Kidney epithelial cell (primary cell): Measurements from ENCODE around the gene SNAP23. TPM values are rescaled to one million over a fixed set of nuclear protein-coding genes. Genes with fewer than 3 reads are reported as not detected.
"Not testable (repeated sequence)": the region's sequence is repeated elsewhere in the genome, so short reads cannot be mapped to it uniquely, and the experiment has no call there.

Source experiments
- DNase-seq: peaks from one replicate; pipeline ENCODE4 v3.0.0-alpha.2; 2010; ENCODE audit warnings: low read depth
- H3K27me3 ChIP-seq: 2 replicates; pipeline ENCODE4 v1.6.0; 2011; ENCODE audit warnings: low read length; ENCODE audit not compliant: control insufficient read depth, insufficient read depth
- H3K36me3 ChIP-seq: 2 replicates; pipeline ENCODE4 v1.5.1; 2011; ENCODE audit warnings: low read length; ENCODE audit not compliant: control insufficient read depth, insufficient read depth
- H3K4me3 ChIP-seq: 2 replicates; pipeline ENCODE4 v1.5.1; 2011; ENCODE audit warnings: low read depth, mild to moderate bottlenecking, control low read depth, low read length
- CTCF ChIP-seq: IDR thresholded peaks from 2 replicates; pipeline ENCODE4 v1.5.1; 2011; ENCODE audit warnings: mild to moderate bottlenecking, moderate library complexity, low read length, control low read depth, inconsistent platforms; ENCODE audit not compliant: insufficient read depth, poor library complexity, severe bottlenecking
- total RNA-seq: library from RNA; depleted of rRNA; stranded (reverse); fragments of >200 nt; gene quantifications from 2 replicates; pipeline ENCODE4 v1.2.3, GENCODE V29; 2015

SNAP23 gene
- total RNA-seq, 1 donor from 2014 or later: 71.5 TPM

GRCh38 chr15:42547918-42548248, 52.4 kb downstream of the SNAP23 start:
- Histone ChIP-seq H3K36me3 (no peaks in the 10 kb centered on the region), H3K27me3 (no peaks in the 10 kb centered on the region), H3K4me3 (peak overlapping the region; percentile 84)
- no peak for TF ChIP-seq CTCF
- no peak for DNase-seq

- H3K4me3 ChIP-seq: peak within 1 kb of the TSS; percentile 84
- H3K36me3 ChIP-seq: no peaks in the 10 kb centered on the region
- no peaks in the 10 kb centered on the region for H3K27me3 ChIP-seq
- no peak for TF ChIP-seq CTCF
- DNase-seq: peak; percentile 50
These were observed 53.0 kb downstream of the SNAP23 start, which contains the start of the genes HAUS2 and LRRC57 for GRCh38 chr15:42548249-42549031. Gene HAUS2 (plus strand): TSS chr15:42548838. CDS start chr15:42548873, 35 bp downstream. Gene LRRC57 (minus strand): TSS chr15:42548793. CDS start chr15:42548434, 359 bp downstream.

- no peaks in the 10 kb centered on the region for H3K36me3 ChIP-seq
- H3K4me3 ChIP-seq: peak overlapping the region; percentile 84
- DNase-seq: no peak
- TF ChIP-seq CTCF: no peak
- H3K27me3 ChIP-seq: no peaks in the 10 kb centered on the region
These were observed 53.6 kb downstream of the SNAP23 start for GRCh38 chr15:42549032-42549491.

GRCh38 chr15:42549741-42550392, 54.4 kb downstream of the SNAP23 start:
- H3K4me3 ChIP-seq: peak overlapping the region; percentile 84
- H3K36me3 ChIP-seq: no peaks in the 10 kb centered on the region
- no peak for TF ChIP-seq CTCF
- no peak for DNase-seq
- no peaks in the 10 kb centered on the region for H3K27me3 ChIP-seq

GRCh38 chr15:42553554-42553953, 58.1 kb downstream of the SNAP23 start:
- DNase-seq: no peak
- TF ChIP-seq CTCF: no peak
- Histone ChIP-seq H3K4me3 (no peak overlapping the region), H3K27me3 (no peaks in the 10 kb centered on the region), H3K36me3 (no peaks in the 10 kb centered on the region)

- not testable (repeated sequence) for H3K36me3 ChIP-seq, DNase-seq, H3K27me3 ChIP-seq, H3K4me3 ChIP-seq
These were observed 61.2 kb downstream of the SNAP23 start for GRCh38 chr15:42556550-42557207.
